OCI-LY1 (cell line): ENCODE results near the gene TUBGCP2.

Source experiments
- H2AFZ ChIP-seq: fragments of 200-600 bp; sonication (generic), shearing (Covaris generic); 2 replicates; pipeline ENCODE4 v1.6.0; 2014; ENCODE audit warnings: antibody characterized with exemption, mild to moderate bottlenecking, low read length
- H3F3A ChIP-seq: fragments of 200-600 bp; sonication (generic), shearing (Covaris generic); 2 replicates; pipeline ENCODE4 v1.6.0; 2014; ENCODE audit warnings: mild to moderate bottlenecking, antibody characterized with exemption, low read length, moderate library complexity; ENCODE audit not compliant: insufficient read depth
- H3K27ac ChIP-seq: fragments of 200-600 bp; sonication (generic); 2 replicates; pipeline ENCODE4 v1.5.1; 2014; ENCODE audit warnings: low read length, mixed run types, mild to moderate bottlenecking, low read depth; ENCODE audit not compliant: poor library complexity, severe bottlenecking
- H3K27me3 ChIP-seq: fragments of 200-600 bp; sonication (generic); 2 replicates; pipeline ENCODE4 v1.6.0; 2014; ENCODE audit warnings: antibody characterized with exemption, mild to moderate bottlenecking, low read length, moderate library complexity; ENCODE audit not compliant: insufficient read depth
- H3K36me3 ChIP-seq: fragments of 200-600 bp; sonication (generic); 2 replicates; pipeline ENCODE4 v1.6.1; 2014; ENCODE audit warnings: mild to moderate bottlenecking, antibody characterized with exemption, low read length, moderate library complexity, mixed read lengths; ENCODE audit not compliant: insufficient read depth
- H3K4me1 ChIP-seq: fragments of 200-600 bp; sonication (generic); 2 replicates; pipeline ENCODE4 v1.5.1; 2014; ENCODE audit warnings: mild to moderate bottlenecking, low read length, moderate library complexity; ENCODE audit not compliant: insufficient read depth, severe bottlenecking
- H3K4me2 ChIP-seq: fragments of 200-600 bp; sonication (generic), shearing (Covaris generic); 2 replicates; pipeline ENCODE4 v1.6.1; 2014; ENCODE audit warnings: low read length
- H3K4me3 ChIP-seq: fragments of 200-600 bp; sonication (generic); 2 replicates; pipeline ENCODE4 v1.5.1; 2014; ENCODE audit warnings: low read length, low read depth, mild to moderate bottlenecking, mixed read lengths; ENCODE audit not compliant: poor library complexity, severe bottlenecking
- H3K79me2 ChIP-seq: fragments of 200-600 bp; shearing (Covaris generic); 2 replicates; pipeline ENCODE4 v1.6.1; 2016; ENCODE audit warnings: mixed run types, low read length, mixed read lengths; ENCODE audit not compliant: insufficient read depth
- H3K9ac ChIP-seq: fragments of 200-600 bp; sonication (generic), shearing (Covaris generic); 2 replicates; pipeline ENCODE4 v1.6.1; 2014; ENCODE audit warnings: mild to moderate bottlenecking, low read length, mixed read lengths
- H3K9me2 ChIP-seq: fragments of 200-600 bp; sonication (generic), shearing (Covaris generic); 2 replicates; pipeline ENCODE4 v1.6.1; 2014; ENCODE audit warnings: low read depth, mild to moderate bottlenecking, low read length, mixed read lengths
- H3K9me3 ChIP-seq: fragments of 200-600 bp; shearing (Covaris generic); 2 replicates; pipeline ENCODE4 v1.6.1; 2014; ENCODE audit warnings: low read length, mixed read lengths
- H4K20me1 ChIP-seq: fragments of 200-600 bp; sonication (generic), shearing (Covaris generic); 2 replicates; pipeline ENCODE4 v1.6.0; 2016; ENCODE audit warnings: mild to moderate bottlenecking, low read length; ENCODE audit not compliant: insufficient read depth
- EZH2 ChIP-seq: fragments of 200-600 bp; sonication (generic), shearing (Covaris generic); IDR thresholded peaks from 2 replicates; pipeline ENCODE4 v1.8.0; 2017; ENCODE audit warnings: borderline replicate concordance, mixed run types, mild to moderate bottlenecking, antibody characterized with exemption, low read length, moderate library complexity, mixed read lengths
- TF ChIP-seq, protein P1 (sequence below): fragments of 200-600 bp; sonication (generic), shearing (Covaris generic); IDR thresholded peaks from 2 replicates; pipeline ENCODE4 v1.5.1; 2017; ENCODE audit warnings: mild to moderate bottlenecking, antibody characterized with exemption, low read length, moderate library complexity, mixed read lengths

The TUBGCP2 gene

DNA sequence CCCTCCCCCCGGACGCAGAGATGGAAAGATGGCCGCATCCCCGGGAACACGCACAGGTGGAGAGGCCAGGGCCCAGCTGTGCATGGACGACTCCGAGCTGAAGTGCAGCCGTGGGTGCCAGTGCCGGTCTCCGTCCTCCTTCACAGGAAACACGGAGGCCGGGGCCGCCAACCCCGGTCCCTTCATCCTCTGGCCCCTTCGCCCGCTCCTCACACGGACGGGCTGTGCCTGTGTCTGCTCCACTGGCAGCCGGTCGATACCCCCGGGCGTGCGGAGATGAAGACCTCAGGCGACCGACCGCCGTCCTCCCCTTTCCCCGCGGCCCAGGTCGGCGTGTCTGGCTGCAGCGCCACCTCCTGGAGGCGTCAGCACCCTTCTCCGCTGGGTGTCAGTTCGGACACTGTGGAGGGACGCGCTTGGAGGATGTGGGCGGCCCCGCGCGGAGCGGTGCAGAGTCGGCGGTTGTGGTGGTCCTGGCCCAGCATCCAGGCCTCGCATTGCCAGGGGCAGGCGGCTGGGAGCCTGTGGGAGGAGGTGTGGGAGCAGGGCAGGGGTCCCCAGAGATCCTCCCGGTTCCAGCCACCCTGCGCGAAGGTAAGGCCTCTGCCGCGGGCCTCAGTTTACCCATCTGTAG lies 9.9 kb upstream of the TUBGCP2 start:
- Histone ChIP-seq H3K4me2 (peak overlapping the region; percentile 88), H3K36me3 (no peaks in the 10 kb centered on the region), H3K4me1 (peaks cover 20% of the 10 kb centered on the region), H4K20me1 (no peaks in the 10 kb centered on the region), H3K27ac (no peak overlapping the region), H3K9ac (peak overlapping the region; percentile 35; the same call in 1 of the 2 replicates), H3K9me3 (no peaks in the 10 kb centered on the region), H2AFZ (no peak overlapping the region), H3K4me3 (peak overlapping the region; percentile 61), H3F3A (no peaks in the 10 kb centered on the region), H3K9me2 (no peaks in the 10 kb centered on the region), H3K27me3 (no peaks in the 10 kb centered on the region), H3K79me2 (no peaks in the 10 kb centered on the region)
- TF ChIP-seq, protein P1, sequence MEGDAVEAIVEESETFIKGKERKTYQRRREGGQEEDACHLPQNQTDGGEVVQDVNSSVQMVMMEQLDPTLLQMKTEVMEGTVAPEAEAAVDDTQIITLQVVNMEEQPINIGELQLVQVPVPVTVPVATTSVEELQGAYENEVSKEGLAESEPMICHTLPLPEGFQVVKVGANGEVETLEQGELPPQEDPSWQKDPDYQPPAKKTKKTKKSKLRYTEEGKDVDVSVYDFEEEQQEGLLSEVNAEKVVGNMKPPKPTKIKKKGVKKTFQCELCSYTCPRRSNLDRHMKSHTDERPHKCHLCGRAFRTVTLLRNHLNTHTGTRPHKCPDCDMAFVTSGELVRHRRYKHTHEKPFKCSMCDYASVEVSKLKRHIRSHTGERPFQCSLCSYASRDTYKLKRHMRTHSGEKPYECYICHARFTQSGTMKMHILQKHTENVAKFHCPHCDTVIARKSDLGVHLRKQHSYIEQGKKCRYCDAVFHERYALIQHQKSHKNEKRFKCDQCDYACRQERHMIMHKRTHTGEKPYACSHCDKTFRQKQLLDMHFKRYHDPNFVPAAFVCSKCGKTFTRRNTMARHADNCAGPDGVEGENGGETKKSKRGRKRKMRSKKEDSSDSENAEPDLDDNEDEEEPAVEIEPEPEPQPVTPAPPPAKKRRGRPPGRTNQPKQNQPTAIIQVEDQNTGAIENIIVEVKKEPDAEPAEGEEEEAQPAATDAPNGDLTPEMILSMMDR = peak; percentile 86
- no peak for TF ChIP-seq EZH2

DNA sequence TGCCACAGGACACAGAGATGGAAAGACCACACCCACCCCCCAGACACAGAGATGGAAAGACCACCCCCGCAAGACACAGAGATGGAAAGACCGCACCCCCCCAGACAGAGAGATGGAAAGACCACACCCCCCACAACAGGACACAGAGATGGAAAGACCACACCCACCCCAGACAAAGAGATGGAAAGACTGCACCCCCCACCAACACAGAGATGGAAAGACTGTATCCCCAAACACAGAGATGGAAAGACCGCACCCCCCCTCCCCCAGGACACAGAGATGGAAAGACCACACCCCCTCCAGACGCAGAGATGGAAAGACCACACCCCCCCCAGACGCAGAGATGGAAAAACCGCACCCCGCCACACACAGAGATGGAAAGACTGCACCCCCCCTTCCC lies 8.1 kb upstream of the TUBGCP2 start:
- H2AFZ ChIP-seq = no peak overlapping the region
- H3K27me3 ChIP-seq = no peaks in the 10 kb centered on the region
- no peak overlapping the region for H3K4me2 ChIP-seq
- H3K27ac ChIP-seq = no peak overlapping the region
- H3K79me2 ChIP-seq = no peaks in the 10 kb centered on the region
- no peak overlapping the region for H3K4me3 ChIP-seq
- no peaks in the 10 kb centered on the region for H3K9me2 ChIP-seq
- no peaks in the 10 kb centered on the region for H4K20me1 ChIP-seq
- peaks cover 20% of the 10 kb centered on the region for H3K4me1 ChIP-seq
- no peaks in the 10 kb centered on the region for H3K9me3 ChIP-seq
- TF ChIP-seq, protein P1 = no peak
- TF ChIP-seq EZH2 = no peak
- H3F3A ChIP-seq = no peaks in the 10 kb centered on the region
- no peak overlapping the region for H3K9ac ChIP-seq
- peaks cover 13% of the 10 kb centered on the region; the same call in 1 of the 2 replicates for H3K36me3 ChIP-seq

DNA sequence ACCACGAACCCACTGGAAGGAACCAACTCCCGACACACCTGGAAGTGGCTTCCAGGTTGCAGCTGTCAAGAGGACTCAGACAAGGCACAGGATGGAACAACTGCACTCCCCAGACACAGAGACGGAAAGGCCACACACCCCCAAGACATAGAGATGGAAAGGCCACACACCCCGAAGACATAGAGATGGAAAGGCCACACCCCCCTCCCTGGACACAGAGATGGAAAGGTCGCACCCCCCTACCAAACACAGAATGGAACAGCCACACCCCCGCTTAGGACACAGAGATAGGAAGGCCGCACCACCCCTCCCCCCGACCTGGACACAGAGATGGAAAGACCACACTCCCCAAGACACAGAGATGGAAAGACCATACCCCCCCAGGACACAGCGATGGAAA lies 7.6 kb upstream of the TUBGCP2 start:
- no peak for TF ChIP-seq EZH2
- TF ChIP-seq, protein P1 = no peak
- Histone ChIP-seq H3K27ac (no peak overlapping the region), H3F3A (no peaks in the 10 kb centered on the region)

More for the DNA sequence above, 7.6 kb upstream of the TUBGCP2 start:
- no peaks in the 10 kb centered on the region for H3K79me2 ChIP-seq
- no peaks in the 10 kb centered on the region for H3K9me2 ChIP-seq
- no peaks in the 10 kb centered on the region for H3K9me3 ChIP-seq
- H3K9ac ChIP-seq = no peak overlapping the region
- no peak overlapping the region for H3K4me3 ChIP-seq
- H2AFZ ChIP-seq = no peak overlapping the region
- H3K27me3 ChIP-seq = no peaks in the 10 kb centered on the region
- H3K4me2 ChIP-seq = no peak overlapping the region
- H3K36me3 ChIP-seq = peaks cover 16% of the 10 kb centered on the region; the same call in 1 of the 2 replicates
- no peaks in the 10 kb centered on the region for H4K20me1 ChIP-seq
- H3K4me1 ChIP-seq = peaks cover 20% of the 10 kb centered on the region
